ENCODE data around the gene ANKS3. TPM values are rescaled to one million over a fixed set of nuclear protein-coding genes. Genes with fewer than 3 reads are reported as not detected.

The ANKS3 gene
- polyA plus RNA-seq, 2 of the 4 experiments (the other 2 are of a cell fraction) = 22.7 to 27.1 TPM

DNA sequence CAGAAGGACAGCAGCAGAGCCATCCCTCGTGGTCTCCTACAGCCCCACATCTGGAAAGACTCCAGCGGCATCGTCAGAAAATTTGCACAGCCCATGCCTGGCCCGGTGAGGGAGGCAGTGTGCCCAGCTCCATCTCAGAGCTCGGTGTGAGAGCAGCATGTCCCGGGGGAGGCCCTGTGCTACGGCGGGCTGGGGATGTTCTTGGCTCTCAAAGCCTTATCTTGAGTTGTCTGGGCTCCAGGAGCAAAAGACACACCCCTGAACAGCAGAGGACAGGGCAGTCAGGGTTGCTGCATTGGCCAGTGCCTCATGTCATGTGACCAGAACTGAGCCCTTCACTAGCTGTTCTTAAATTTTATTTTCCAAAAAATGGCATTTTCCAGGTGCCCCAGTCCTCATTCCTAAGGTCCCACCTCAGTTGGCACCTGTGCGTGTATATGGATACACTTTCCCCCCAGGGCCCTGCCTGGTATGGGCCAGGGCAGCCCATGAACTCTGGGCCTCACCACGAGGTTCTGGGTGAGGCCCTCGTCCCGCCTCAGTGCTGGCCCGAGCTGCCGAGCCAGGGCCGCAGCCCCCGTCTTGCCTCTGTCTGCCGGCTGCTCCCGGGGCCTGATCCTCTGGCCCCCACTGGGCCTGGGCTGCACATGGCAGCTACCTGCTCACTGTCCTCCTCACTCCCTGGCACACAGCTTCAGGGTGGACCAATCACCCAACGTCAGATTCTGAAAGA is 37.7 kb downstream of the ANKS3 start (continued):
- TF ChIP-seq HOXA7 (CRISPR knock-in tag; IDR thresholded peaks at IDR 0.05) = no peak

DNA sequence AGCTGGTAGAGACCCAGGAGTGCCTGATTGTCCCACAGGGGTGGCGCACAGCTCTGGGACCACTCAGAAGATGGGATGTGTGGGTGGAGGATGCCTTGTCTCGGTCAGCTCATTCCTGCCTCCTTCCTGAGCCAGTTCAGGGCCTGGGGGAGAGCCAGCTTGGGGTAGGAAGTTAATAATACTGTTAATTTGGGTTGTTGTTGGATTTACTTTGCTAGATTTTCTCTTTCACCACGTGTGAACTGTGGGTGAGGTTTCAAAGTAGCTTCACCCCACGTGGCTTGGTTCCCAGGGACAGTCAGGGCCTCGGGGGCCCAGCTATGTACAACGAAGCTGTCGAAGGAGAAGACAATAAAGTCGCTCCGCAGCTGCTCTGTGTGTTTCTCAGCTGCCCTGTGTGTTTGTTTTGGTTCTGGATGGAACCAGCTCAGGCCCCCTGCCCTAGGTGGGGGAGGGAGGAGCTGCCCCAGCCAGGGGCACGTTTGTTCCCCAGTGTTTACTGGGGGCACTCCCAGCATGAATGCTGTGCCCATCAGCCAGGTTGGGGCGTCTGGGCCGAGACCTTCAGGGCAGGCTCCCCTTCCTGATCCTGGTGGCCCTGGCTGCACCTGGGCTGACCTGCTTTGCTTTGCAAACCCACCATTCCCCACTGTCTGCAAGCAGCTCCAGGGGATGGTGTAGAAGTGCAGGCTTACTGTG is 38.4 kb downstream of the ANKS3 start:
- Histone ChIP-seq H3K4me3 (no peak overlapping the region), H3K4me1 (peaks cover 11% of the 10 kb centered on the region; the same call in 1 of the 3 replicates), H3K4me2 (no peak overlapping the region), H3K9me3 (no peaks in the 10 kb centered on the region), H3K27ac (no peak overlapping the region)
- ATAC-seq (no peak), DNase-seq (ENCODE audit: low read depth in 1 of 2, low spot score in 1 of 2) (no peak), FAIRE-seq (no peak)
- whole genome bisulfite sequencing (ENCODE audit: missing lambda C conversion rate) = 75% methylated on average over 12 of the region's 12 CpGs
- CTCF ChIA-PET = interaction anchor here (1.3 to 2.2 kb wide), 6 partner anchors 12 to 260 kb away, joined by 3 to 12 read pairs (median 6); partner anchors contain the start of gene MGRN1
- no peak for TF ChIP-seq BHLHE40 (IDR thresholded peaks at IDR 0.05; ENCODE audit: low read depth, low read length)
- no peak for TF ChIP-seq ESRRA (IDR thresholded peaks at IDR 0.05; ENCODE audit: borderline replicate concordance, low read length)
- TF ChIP-seq, protein P1, sequence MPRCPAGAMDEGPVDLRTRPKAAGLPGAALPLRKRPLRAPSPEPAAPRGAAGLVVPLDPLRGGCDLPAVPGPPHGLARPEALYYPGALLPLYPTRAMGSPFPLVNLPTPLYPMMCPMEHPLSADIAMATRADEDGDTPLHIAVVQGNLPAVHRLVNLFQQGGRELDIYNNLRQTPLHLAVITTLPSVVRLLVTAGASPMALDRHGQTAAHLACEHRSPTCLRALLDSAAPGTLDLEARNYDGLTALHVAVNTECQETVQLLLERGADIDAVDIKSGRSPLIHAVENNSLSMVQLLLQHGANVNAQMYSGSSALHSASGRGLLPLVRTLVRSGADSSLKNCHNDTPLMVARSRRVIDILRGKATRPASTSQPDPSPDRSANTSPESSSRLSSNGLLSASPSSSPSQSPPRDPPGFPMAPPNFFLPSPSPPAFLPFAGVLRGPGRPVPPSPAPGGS (IDR thresholded peaks at IDR 0.05) = no peak
- no peak for TF ChIP-seq MAZ (IDR thresholded peaks at IDR 0.05; ENCODE audit: borderline replicate concordance, low read depth, low read length)
- no peak for TF ChIP-seq MYC (IDR thresholded peaks at IDR 0.05; ENCODE audit: borderline replicate concordance, low read length)
- TF ChIP-seq SREBF2 (IDR thresholded peaks at IDR 0.05) = no peak
- TF ChIP-seq EP300 (IDR thresholded peaks at IDR 0.05) = no peak
- no peak for TF ChIP-seq ZC3H11A (IDR thresholded peaks at IDR 0.05)
- TF ChIP-seq RFX5 (IDR thresholded peaks at IDR 0.05) = no peak
- TF ChIP-seq, protein P2, sequence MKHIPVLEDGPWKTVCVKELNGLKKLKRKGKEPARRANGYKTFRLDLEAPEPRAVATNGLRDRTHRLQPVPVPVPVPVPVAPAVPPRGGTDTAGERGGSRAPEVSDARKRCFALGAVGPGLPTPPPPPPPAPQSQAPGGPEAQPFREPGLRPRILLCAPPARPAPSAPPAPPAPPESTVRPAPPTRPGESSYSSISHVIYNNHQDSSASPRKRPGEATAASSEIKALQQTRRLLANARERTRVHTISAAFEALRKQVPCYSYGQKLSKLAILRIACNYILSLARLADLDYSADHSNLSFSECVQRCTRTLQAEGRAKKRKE (CRISPR knock-in tag; IDR thresholded peaks at IDR 0.05; ENCODE audit: low read depth) = no peak
- no peak for TF ChIP-seq POLR2AphosphoS2 (conservative IDR thresholded peaks at IDR 0.05; ENCODE audit: low read length)
- TF ChIP-seq NR3C1 (IDR thresholded peaks at IDR 0.05) = no peak
- TF ChIP-seq HOXB13 (CRISPR knock-in tag; IDR thresholded peaks at IDR 0.05; ENCODE audit: low read depth) = no peak
- no peak for TF ChIP-seq GATA3 (IDR thresholded peaks at IDR 0.05; ENCODE audit: borderline replicate concordance)
- TF ChIP-seq EHF (CRISPR knock-in tag; IDR thresholded peaks at IDR 0.05) = no peak
- TF ChIP-seq, protein P3, sequence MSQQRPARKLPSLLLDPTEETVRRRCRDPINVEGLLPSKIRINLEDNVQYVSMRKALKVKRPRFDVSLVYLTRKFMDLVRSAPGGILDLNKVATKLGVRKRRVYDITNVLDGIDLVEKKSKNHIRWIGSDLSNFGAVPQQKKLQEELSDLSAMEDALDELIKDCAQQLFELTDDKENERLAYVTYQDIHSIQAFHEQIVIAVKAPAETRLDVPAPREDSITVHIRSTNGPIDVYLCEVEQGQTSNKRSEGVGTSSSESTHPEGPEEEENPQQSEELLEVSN (IDR thresholded peaks at IDR 0.05; ENCODE audit: borderline replicate concordance, low read depth) = no peak
- TF ChIP-seq, protein P4, sequence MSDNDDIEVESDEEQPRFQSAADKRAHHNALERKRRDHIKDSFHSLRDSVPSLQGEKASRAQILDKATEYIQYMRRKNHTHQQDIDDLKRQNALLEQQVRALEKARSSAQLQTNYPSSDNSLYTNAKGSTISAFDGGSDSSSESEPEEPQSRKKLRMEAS (IDR thresholded peaks at IDR 0.05) = no peak
- no peak for TF ChIP-seq KDM5A (IDR thresholded peaks at IDR 0.05)
- no peak for TF ChIP-seq HOXB5 (CRISPR knock-in tag; IDR thresholded peaks at IDR 0.05)
- POLR2A ChIA-PET = interaction anchor here (0.5 to 1.1 kb wide), 2 partner anchors 39 to 119 kb away, joined by 3 to 5 read pairs; partner anchors contain the start of genes ANKS3 and DNAAF8

Data from A549 (cell line).